HCT116 (cell line): ENCODE results near the gene SNAPC4. TPM values are rescaled to one million over a fixed set of nuclear protein-coding genes. Genes with fewer than 3 reads are reported as not detected.

Experiments
- ATAC-seq: fragments of 200-7000 bp; cut with Tn5 transposase; 2 replicates; pipeline ENCODE4 v1.9.1; 2020; ENCODE audit warnings: mild to moderate bottlenecking, moderate library complexity
- BruUV-seq: library from RNA; stranded (reverse); fragments of 400-500 nt; replicated peaks from 2 replicates; lab custom pipeline; 2021; lab: Mats Ljungman, UMichigan
- CTCF ChIA-PET: fragments of 300-600 bp; sonication (Branson Sonifier 250); formaldehyde crosslinking; loops from one replicate; lab custom pipeline; 2021; ENCODE audit warnings: antibody characterized with exemption; lab: Charles Lee
- POLR2A ChIA-PET: fragments of 300-600, 350-600 bp; sonication (Branson Sonifier 250); formaldehyde crosslinking; loops from one replicate; lab custom pipeline; 2021; ENCODE audit warnings: antibody characterized with exemption; lab: Charles Lee
- RAD21 ChIA-PET, 2 experiments: fragments of 300-600 bp; sonication (Branson Sonifier 250); formaldehyde crosslinking; loops; one replicate each; lab custom pipeline; 2023; ENCODE audit warnings: low total read pairs in 2 of 2; ENCODE audit not compliant: uncharacterized antibody in 2 of 2, unreplicated experiment in 2 of 2, low non-redundant PET in 1 of 2; lab: Charles Lee
- DNase-seq: peaks from one replicate; pipeline ENCODE4 v3.0.0-alpha.2; 2010; ENCODE audit warnings: low read depth, low spot score
- H2AFZ ChIP-seq: fragments of 200-600 bp; shearing (Covaris generic), sonication (generic); 2 replicates; pipeline ENCODE4 v1.6.1; 2017; ENCODE audit warnings: low read depth, mixed run types, mixed read lengths, antibody characterized with exemption, low read length; ENCODE audit not compliant: poor library complexity, severe bottlenecking
- H3K27ac ChIP-seq: 2 replicates; pipeline ENCODE4 v1.5.1; 2012; ENCODE audit warnings: low read depth, low read length
- H3K27me3 ChIP-seq: fragments of 200-600 bp; sonication (generic); 2 replicates; pipeline ENCODE4 v1.6.1; 2016; ENCODE audit warnings: mixed run types, low read length, mixed read lengths; ENCODE audit not compliant: insufficient read depth
- H3K36me3 ChIP-seq, 2 experiments: fragments of 200-500 bp in 1 of 2; fragments of 200-600 bp in 1 of 2; sonication (Bioruptor generic) in 1 of 2; sonication (generic) in 1 of 2; 2 replicates each; pipeline versions ENCODE4 v1.5.1 to v1.6.1; 2014 to 2016; ENCODE audit warnings: low read length in 2 of 2, inconsistent platforms in 1 of 2, mixed read lengths in 1 of 2, mixed run types in 1 of 2; ENCODE audit not compliant: insufficient read depth in 2 of 2, control insufficient read depth in 1 of 2
- H3K4me1 ChIP-seq, 2 experiments: fragments of 200-600 bp in 1 of 2; sonication (generic) in 1 of 2; 2 replicates each; pipeline versions ENCODE4 v1.5.1 to v1.6.1; 2012 to 2017; ENCODE audit warnings: low read length in 2 of 2, inconsistent platforms in 1 of 2, mild to moderate bottlenecking in 1 of 2, mixed read lengths in 1 of 2, mixed run types in 1 of 2, moderate library complexity in 1 of 2; ENCODE audit not compliant: insufficient read depth in 2 of 2, control insufficient read depth in 1 of 2
- H3K4me2 ChIP-seq: fragments of 200-600 bp; sonication (generic); 2 replicates; pipeline ENCODE4 v1.6.1; 2017; ENCODE audit warnings: mixed run types, low read length, mixed read lengths
- H3K4me3 ChIP-seq, 2 experiments: fragments of 200-600 bp in 1 of 2; sonication (generic) in 1 of 2; replicated peaks in 1 of 2; 2 replicates each; pipeline ENCODE4 v1.5.1; 2011 to 2016; ENCODE audit warnings: low read length in 2 of 2, control low read depth in 1 of 2, low read depth in 1 of 2, mild to moderate bottlenecking in 1 of 2, mixed read lengths in 1 of 2, mixed run types in 1 of 2
- H3K79me2 ChIP-seq: fragments of 200-600 bp; sonication (generic); 2 replicates; pipeline ENCODE4 v1.6.1; 2017; ENCODE audit warnings: mild to moderate bottlenecking, mixed run types, low read length, moderate library complexity, mixed read lengths; ENCODE audit not compliant: insufficient read depth
- H3K9ac ChIP-seq: fragments of 200-600 bp; sonication (generic); 2 replicates; pipeline ENCODE4 v1.6.1; 2016; ENCODE audit warnings: low read length, mixed read lengths
- H3K9me2 ChIP-seq: fragments of 200-600 bp; sonication (generic), shearing (Covaris generic); 2 replicates; pipeline ENCODE4 v1.6.1; 2017; ENCODE audit warnings: mixed run types, mild to moderate bottlenecking, moderate library complexity; ENCODE audit not compliant: insufficient read depth
- H3K9me3 ChIP-seq, 2 experiments: fragments of 200-500 bp in 1 of 2; fragments of 200-600 bp in 1 of 2; sonication (Bioruptor generic) in 1 of 2; sonication (generic) in 1 of 2; 2 replicates each; pipeline ENCODE4 v1.6.1; 2014 to 2017; ENCODE audit warnings: low read length in 2 of 2, mixed read lengths in 2 of 2, inconsistent platforms in 1 of 2, low read depth in 1 of 2, mild to moderate bottlenecking in 1 of 2, mixed run types in 1 of 2, moderate library complexity in 1 of 2; ENCODE audit not compliant: control insufficient read depth in 1 of 2, insufficient read depth in 1 of 2
- H4K20me1 ChIP-seq: fragments of 200-600 bp; sonication (generic), shearing (Covaris generic); 2 replicates; pipeline ENCODE4 v1.6.1; 2017; ENCODE audit warnings: mixed run types, mild to moderate bottlenecking, moderate library complexity; ENCODE audit not compliant: insufficient read depth
- CBX3 ChIP-seq: IDR thresholded peaks from 2 replicates; pipeline ENCODE4 v1.6.1; 2012; ENCODE audit warnings: low read depth
- EGR1 ChIP-seq: IDR thresholded peaks from 2 replicates; pipeline ENCODE4 v1.6.1; 2012; ENCODE audit warnings: low read depth
- ELF1 ChIP-seq: IDR thresholded peaks from 2 replicates; pipeline ENCODE4 v1.6.1; 2012; ENCODE audit warnings: low read depth, borderline replicate concordance
- EZH2 ChIP-seq: fragments of 200-600 bp; sonication (generic); IDR thresholded peaks from 2 replicates; pipeline ENCODE4 v1.6.1; 2017; ENCODE audit warnings: antibody characterized with exemption, mixed run types
- FOSL1 ChIP-seq: IDR thresholded peaks from 2 replicates; pipeline ENCODE4 v1.6.1; 2012; ENCODE audit warnings: low read depth
- JUND ChIP-seq: IDR thresholded peaks from 2 replicates; pipeline ENCODE4 v1.6.1; 2012
- POLR2AphosphoS5 ChIP-seq: IDR thresholded peaks from 2 replicates; pipeline ENCODE4 v1.6.1; 2011; ENCODE audit warnings: mild to moderate bottlenecking, low read depth, low read length, moderate library complexity
- SP1 ChIP-seq: IDR thresholded peaks from 2 replicates; pipeline ENCODE4 v1.6.1; 2012; ENCODE audit warnings: low read depth
- SRF ChIP-seq: IDR thresholded peaks from 2 replicates; pipeline ENCODE4 v1.6.1; 2012; ENCODE audit warnings: low read depth
- TCF7L2 ChIP-seq: IDR thresholded peaks from 2 replicates; pipeline ENCODE4 v1.7.0; 2011; ENCODE audit warnings: borderline replicate concordance, inconsistent platforms; ENCODE audit not compliant: insufficient read depth, insufficient read length; ENCODE audit errors: extremely low read depth
- ZFX ChIP-seq: fragments of 450-650 bp; IDR thresholded peaks from 2 replicates; pipeline ENCODE4 v1.6.1; 2017
- ZNF274 ChIP-seq: fragments of 200-500 bp; sonication (Bioruptor generic); IDR thresholded peaks from 2 replicates; pipeline ENCODE4 v1.6.1; 2014; ENCODE audit warnings: mild to moderate bottlenecking, low read depth, low read length, inconsistent platforms
- intact Hi-C: fragments of 100-400 bp; cut with micrococcal nuclease; formaldehyde crosslinking; loops from 2 replicates; pipeline ENCODE4 v1.10.0; 2022
- total RNA-seq: library from RNA; stranded (reverse); gene quantifications from one replicate; pipeline ENCODE4 v1.2.1, GENCODE V29; 2021; ENCODE audit not compliant: unreplicated experiment
- TF ChIP-seq, protein P1 (sequence below): IDR thresholded peaks from 2 replicates; pipeline ENCODE4 v1.6.1; 2012

Gene SNAPC4
- total RNA-seq, 1 experiment from 2014 or later = 20.4 TPM

DNA sequence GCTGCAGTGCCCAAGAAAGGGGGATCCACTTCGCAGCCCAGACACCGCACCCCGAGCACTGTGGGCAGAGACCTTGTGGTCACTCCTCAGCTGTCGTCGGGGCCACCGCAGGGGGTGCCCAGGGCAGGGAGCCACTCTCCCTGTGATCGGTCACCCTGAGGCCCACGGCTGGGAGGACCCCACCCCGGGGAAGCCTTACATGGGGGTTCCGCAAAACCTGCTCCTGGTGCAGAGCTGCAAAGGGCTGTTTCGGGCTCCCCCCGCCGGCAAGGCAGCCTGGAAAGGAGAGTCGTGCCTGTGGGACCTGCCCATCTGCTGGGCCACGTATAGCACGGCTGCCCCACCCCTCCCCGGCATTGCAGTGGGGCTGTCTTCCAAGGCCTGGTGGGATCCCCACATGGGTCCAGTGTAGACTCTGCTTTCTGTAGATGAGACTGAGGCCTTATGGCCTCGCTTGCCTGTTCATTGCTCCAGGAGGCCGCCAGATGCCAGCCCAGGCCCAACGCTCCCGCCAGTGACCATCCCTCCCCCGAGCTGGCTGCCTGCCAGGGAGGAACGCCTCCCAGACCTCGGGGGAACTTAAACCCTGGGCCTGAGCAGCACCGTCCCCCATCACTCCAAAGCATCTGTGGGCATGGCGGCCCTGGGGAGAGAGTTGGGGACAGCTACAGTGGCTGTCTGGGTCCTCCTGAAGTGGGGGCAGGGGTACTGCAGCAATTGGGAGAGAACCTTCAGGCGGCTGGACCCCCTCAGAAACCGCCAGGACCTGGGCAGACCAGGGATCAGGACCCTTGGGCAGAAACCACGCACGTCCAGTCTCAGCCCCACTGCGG is 34.8 kb downstream of the SNAPC4 start (continued):
- TF ChIP-seq ELF1 (no peak), SP1 (no peak), ZFX (no peak), ZNF274 (no peak), JUND (no peak), TCF7L2 (no peak), FOSL1 (no peak), EZH2 (no peak), EGR1 (no peak), SRF (no peak), CBX3 (no peak)
- TF ChIP-seq, protein P1, sequence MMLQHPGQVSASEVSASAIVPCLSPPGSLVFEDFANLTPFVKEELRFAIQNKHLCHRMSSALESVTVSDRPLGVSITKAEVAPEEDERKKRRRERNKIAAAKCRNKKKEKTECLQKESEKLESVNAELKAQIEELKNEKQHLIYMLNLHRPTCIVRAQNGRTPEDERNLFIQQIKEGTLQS = no peak

DNA sequence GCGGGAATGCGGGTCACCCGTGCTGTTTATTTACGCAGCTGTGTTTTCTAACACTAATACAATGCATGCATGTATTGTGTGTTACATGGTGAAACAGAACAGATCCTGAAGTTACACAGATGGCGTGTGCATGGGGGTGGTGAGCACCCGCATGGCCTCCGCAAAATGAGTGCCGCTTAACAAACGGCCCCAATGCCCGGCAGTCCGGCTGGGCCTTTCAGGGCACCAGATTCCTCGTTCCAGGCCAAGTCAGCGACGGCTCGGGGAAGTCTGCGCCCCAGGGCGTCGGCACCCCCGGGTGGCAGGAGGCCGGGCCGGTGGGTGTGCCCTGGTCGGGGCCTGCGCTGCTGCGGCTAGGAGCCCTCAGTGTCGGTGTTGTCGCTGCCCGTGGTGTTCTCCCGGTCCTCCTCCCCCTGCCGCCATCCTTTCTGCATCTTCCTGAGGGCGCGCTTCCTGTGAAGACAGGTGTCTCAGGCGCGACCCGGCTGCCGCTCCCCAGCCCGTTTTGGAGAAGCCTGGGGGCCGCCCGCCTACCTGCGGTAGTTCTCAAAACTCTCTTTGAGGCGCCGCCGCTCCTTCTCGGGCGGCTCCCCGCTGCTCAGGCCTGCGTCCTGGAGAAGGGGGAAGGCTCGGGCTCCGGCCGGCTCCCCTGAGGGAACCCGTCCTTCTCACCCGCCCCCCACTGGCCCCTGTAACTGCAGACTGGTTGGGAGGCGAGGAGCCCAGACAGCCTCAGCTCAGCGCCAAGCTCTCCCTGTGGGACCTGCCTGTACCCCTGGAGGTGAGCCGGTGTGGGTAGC is 35.8 kb downstream of the SNAPC4 start:
- H3K4me2 ChIP-seq = peak overlapping the region; percentile 88
- peaks cover 10 to 16% of the 10 kb centered on the region in 2 experiments for H3K4me1 ChIP-seq
- no peaks in the 10 kb centered on the region for H4K20me1 ChIP-seq
- intact Hi-C loops = no loop called here
- TF ChIP-seq EGR1 (no peak), POLR2AphosphoS5 (no peak), SP1 (no peak), FOSL1 (no peak), SRF (no peak)
- H3K9ac ChIP-seq = peak overlapping the region; percentile 91
- RAD21 ChIA-PET = interaction anchor here in 1 of 2 experiments (1.3 kb wide), 1 partner anchor 18 kb away, joined by 6 read pairs; no protein-coding TSS in a partner anchor
- POLR2A ChIA-PET = interaction anchor here (1.7 kb wide), 1 partner anchor 18 kb away, joined by 8 read pairs; no protein-coding TSS in a partner anchor
- ATAC-seq (no peak), DNase-seq (no peak)
- no peak overlapping the region for H2AFZ ChIP-seq
- no peaks in the 10 kb centered on the region for H3K27me3 ChIP-seq
- no peaks in the 10 kb centered on the region for H3K79me2 ChIP-seq
- no peaks in the 10 kb centered on the region for H3K36me3 ChIP-seq
- no peaks in the 10 kb centered on the region for H3K9me2 ChIP-seq
- peak overlapping the region; percentile 20 to 81; a peak in 2 of 4 replicates for H3K4me3 ChIP-seq
- H3K27ac ChIP-seq = no peak overlapping the region
- CTCF ChIA-PET = interaction anchor here (1.2 to 2.4 kb wide), 3 partner anchors 18 to 97 kb away, joined by 3 to 15 read pairs (median 8); no protein-coding TSS in a partner anchor
- TSS peak; percentile 49 for BruUV-seq
- H3K9me3 ChIP-seq = no peaks in the 10 kb centered on the region
